22Rv1 (cell line): ENCODE measurements around the gene WFS1.

Experiments used
- ZFX ChIP-seq: fragments of 450-650 bp; IDR thresholded peaks from 2 replicates; pipeline ENCODE4 v1.6.1; 2017; ENCODE audit warnings: antibody characterized with exemption, borderline replicate concordance
- TF ChIP-seq, protein P1 (sequence below): fragments of 450-650 bp; IDR thresholded peaks from 2 replicates; pipeline ENCODE4 v1.5.1; 2017; ENCODE audit warnings: mild to moderate bottlenecking

DNA sequence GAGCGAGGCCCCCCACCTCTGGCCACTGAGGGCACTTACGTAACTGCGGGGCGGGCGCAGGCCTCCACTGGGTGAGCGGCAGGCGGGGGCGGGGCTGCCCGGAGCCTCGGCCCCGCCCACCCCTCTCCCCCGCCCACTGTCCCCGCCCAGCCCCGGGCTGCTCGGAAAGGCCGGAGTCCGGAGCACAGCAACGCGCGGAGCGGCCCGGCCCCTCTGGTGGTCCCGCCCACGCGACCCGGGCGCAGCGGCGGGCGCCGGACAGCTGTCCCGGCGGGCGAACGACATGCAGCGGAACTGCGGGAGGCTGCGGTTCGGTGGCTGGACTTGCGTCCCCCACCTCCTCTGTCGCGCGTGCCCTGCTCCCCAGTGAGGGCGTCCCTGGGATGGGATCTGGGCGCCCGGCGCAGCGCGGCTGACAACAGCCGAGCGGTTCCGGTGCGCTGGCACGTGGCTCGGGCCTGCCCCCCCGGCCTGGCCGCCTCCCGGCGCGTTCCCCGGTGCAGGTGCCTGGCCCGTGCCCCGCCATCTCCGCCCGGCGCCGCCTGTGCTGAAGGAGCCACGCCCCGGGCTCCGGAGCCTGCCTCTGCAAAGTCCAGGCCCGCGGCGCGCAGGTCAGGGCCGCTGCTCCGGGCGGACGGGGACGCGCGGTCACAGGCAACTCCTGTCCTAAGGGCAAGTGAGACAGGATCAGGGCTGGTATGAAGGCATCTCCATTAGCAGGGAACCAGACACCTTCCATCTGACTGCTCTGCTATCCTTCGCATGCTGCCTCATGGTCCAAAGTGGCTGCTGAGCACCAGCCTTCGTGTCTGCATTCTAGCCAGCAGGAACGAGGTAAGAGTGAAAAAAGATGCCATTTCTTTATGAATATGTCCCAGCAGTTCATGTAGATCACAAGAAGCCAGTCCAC, 47.5 kb upstream of the WFS1 start:
- TF ChIP-seq, protein P1, sequence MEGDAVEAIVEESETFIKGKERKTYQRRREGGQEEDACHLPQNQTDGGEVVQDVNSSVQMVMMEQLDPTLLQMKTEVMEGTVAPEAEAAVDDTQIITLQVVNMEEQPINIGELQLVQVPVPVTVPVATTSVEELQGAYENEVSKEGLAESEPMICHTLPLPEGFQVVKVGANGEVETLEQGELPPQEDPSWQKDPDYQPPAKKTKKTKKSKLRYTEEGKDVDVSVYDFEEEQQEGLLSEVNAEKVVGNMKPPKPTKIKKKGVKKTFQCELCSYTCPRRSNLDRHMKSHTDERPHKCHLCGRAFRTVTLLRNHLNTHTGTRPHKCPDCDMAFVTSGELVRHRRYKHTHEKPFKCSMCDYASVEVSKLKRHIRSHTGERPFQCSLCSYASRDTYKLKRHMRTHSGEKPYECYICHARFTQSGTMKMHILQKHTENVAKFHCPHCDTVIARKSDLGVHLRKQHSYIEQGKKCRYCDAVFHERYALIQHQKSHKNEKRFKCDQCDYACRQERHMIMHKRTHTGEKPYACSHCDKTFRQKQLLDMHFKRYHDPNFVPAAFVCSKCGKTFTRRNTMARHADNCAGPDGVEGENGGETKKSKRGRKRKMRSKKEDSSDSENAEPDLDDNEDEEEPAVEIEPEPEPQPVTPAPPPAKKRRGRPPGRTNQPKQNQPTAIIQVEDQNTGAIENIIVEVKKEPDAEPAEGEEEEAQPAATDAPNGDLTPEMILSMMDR = no peak
- no peak for TF ChIP-seq ZFX
